Measurements from ENCODE around the gene GXYLT1. TPM values are rescaled to one million over a fixed set of nuclear protein-coding genes. Genes with fewer than 3 reads are reported as not detected.

Gene GXYLT1
- polyA plus RNA-seq, 1 donor from 2014 or later = 3.2 TPM

GRCh38 chr12:42099433-42099832 lies 45.2 kb downstream of the GXYLT1 start:
- Histone ChIP-seq H3K4me2 (ENCODE audit: low read length) (no peak overlapping the region), H3K27ac (ENCODE audit: low read length) (no peak overlapping the region), H3K36me3 (ENCODE audit: insufficient read depth, low read length) (no peaks in the 10 kb centered on the region), H3K27me3 (ENCODE audit: insufficient read depth, low read depth, low read length) (no peaks in the 10 kb centered on the region), H3K9me2 (ENCODE audit: insufficient read depth, low read length) (no peaks in the 10 kb centered on the region), H3F3A (ENCODE audit: insufficient read depth, low read length, poor library complexity, severe bottlenecking) (no peaks in the 10 kb centered on the region), H2AFZ (ENCODE audit: low read depth, low read length) (no peak overlapping the region), H3K79me2 (replicated peaks; ENCODE audit: insufficient read depth, low read length) (no peaks in the 10 kb centered on the region), H3K9me3 (ENCODE audit: low read length) (no peaks in the 10 kb centered on the region), H3K9ac (ENCODE audit: low read length) (no peak overlapping the region), H3K4me3 (ENCODE audit: low read length) (no peak overlapping the region), H4K20me1 (ENCODE audit: insufficient read depth) (no peaks in the 10 kb centered on the region)
- TF ChIP-seq POLR2AphosphoS5 (IDR thresholded peaks at IDR 0.05) (no peak), REST (IDR thresholded peaks at IDR 0.05; ENCODE audit: borderline replicate concordance) (no peak), CTCF (IDR thresholded peaks at IDR 0.05; ENCODE audit: poor library complexity, severe bottlenecking) (no peak), SMC3 (conservative IDR thresholded peaks at IDR 0.05; ENCODE audit: poor library complexity) (no peak), EZH2 (IDR thresholded peaks at IDR 0.05; ENCODE audit: borderline replicate concordance, insufficient read depth, low read length, poor library complexity, severe bottlenecking) (no peak), TAF1 (IDR thresholded peaks at IDR 0.05; ENCODE audit: low read depth) (no peak), MXI1 (conservative IDR thresholded peaks at IDR 0.05; ENCODE audit: poor library complexity, severe bottlenecking) (no peak), RAD21 (conservative IDR thresholded peaks at IDR 0.05) (no peak)

GRCh38 chr12:42097971-42098370 lies 46.7 kb downstream of the GXYLT1 start:
- no peak overlapping the region for H3K9ac ChIP-seq (ENCODE audit: low read length)
- no peak overlapping the region for H3K27ac ChIP-seq (ENCODE audit: low read length)
- H3K36me3 ChIP-seq (ENCODE audit: insufficient read depth, low read length) = no peaks in the 10 kb centered on the region

More at GRCh38 chr12:42097971-42098370, 46.7 kb downstream of the GXYLT1 start:
- H3K9me3 ChIP-seq (ENCODE audit: low read length) = no peaks in the 10 kb centered on the region
- no peaks in the 10 kb centered on the region for H3F3A ChIP-seq (ENCODE audit: insufficient read depth, low read length, poor library complexity, severe bottlenecking)
- H2AFZ ChIP-seq (ENCODE audit: low read depth, low read length) = no peak overlapping the region
- no peaks in the 10 kb centered on the region for H3K79me2 ChIP-seq (replicated peaks; ENCODE audit: insufficient read depth, low read length)
- no peak overlapping the region for H3K4me3 ChIP-seq (ENCODE audit: low read length)
- TF ChIP-seq EP300 (conservative IDR thresholded peaks at IDR 0.05; ENCODE audit: poor library complexity, severe bottlenecking) (peak; percentile 36), RAD21 (conservative IDR thresholded peaks at IDR 0.05) (no peak), EZH2 (IDR thresholded peaks at IDR 0.05; ENCODE audit: borderline replicate concordance, insufficient read depth, low read length, poor library complexity, severe bottlenecking) (no peak), MXI1 (conservative IDR thresholded peaks at IDR 0.05; ENCODE audit: poor library complexity, severe bottlenecking) (no peak), CTCF (IDR thresholded peaks at IDR 0.05; ENCODE audit: poor library complexity, severe bottlenecking) (no peak)
- no peaks in the 10 kb centered on the region for H4K20me1 ChIP-seq (ENCODE audit: insufficient read depth)
- no peaks in the 10 kb centered on the region for H3K27me3 ChIP-seq (ENCODE audit: insufficient read depth, low read depth, low read length)
- no peak overlapping the region for H3K4me2 ChIP-seq (ENCODE audit: low read length)
- no peaks in the 10 kb centered on the region for H3K9me2 ChIP-seq (ENCODE audit: insufficient read depth, low read length)
